Nephron (organoid): ENCODE measurements around the gene ASB13.
A peak's percentile ranks its signal among the peaks of the same experiment; 100 is the strongest.

Experiments used
- H3K27ac Mint-ChIP-seq, 3 experiments: 2 replicates each; pipeline ENCODE4 v1.8.0; 2020; ENCODE audit warnings: mixed read lengths in 3 of 3, mild to moderate bottlenecking in 2 of 3, moderate library complexity in 1 of 3
- H3K27me3 Mint-ChIP-seq: 2 replicates; pipeline ENCODE4 v1.8.0; 2021; ENCODE audit warnings: low read depth, mild to moderate bottlenecking, moderate library complexity, mixed read lengths
- H3K36me3 Mint-ChIP-seq: 2 replicates; pipeline ENCODE4 v1.8.0; 2020; ENCODE audit warnings: low read depth, mixed read lengths
- H3K4me1 Mint-ChIP-seq: 2 replicates; pipeline ENCODE4 v1.8.0; 2020; ENCODE audit warnings: mixed read lengths
- H3K4me3 Mint-ChIP-seq, 3 experiments: 2 replicates each; pipeline ENCODE4 v1.8.0; 2020; ENCODE audit warnings: mild to moderate bottlenecking in 3 of 3, mixed read lengths in 3 of 3, moderate library complexity in 2 of 3
- H3K9me3 Mint-ChIP-seq: 2 replicates; pipeline ENCODE4 v1.8.0; 2020; ENCODE audit warnings: mixed read lengths
- TF ChIP-seq, protein P1 (sequence below), 3 experiments: fragments of 200-600 bp; sonication (generic); IDR thresholded peaks; one replicate each; pipeline ENCODE4 v1.5.0; 2021; ENCODE audit warnings: antibody characterized with exemption in 3 of 3; ENCODE audit not compliant: unreplicated experiment in 3 of 3

The ASB13 gene

GRCh38 chr10:5592070-5592469, 74.3 kb downstream of the ASB13 start:
- Mint-ChIP-seq H3K4me1 (peaks cover 86% of the 10 kb centered on the region), H3K4me3 (no peak overlapping the region), H3K27ac (peak overlapping the region; percentile 61 to 92 (median 83)), H3K9me3 (peaks cover 2% of the 10 kb centered on the region), H3K27me3 (peaks cover 6% of the 10 kb centered on the region), H3K36me3 (no peaks in the 10 kb centered on the region)
- TF ChIP-seq, protein P1, sequence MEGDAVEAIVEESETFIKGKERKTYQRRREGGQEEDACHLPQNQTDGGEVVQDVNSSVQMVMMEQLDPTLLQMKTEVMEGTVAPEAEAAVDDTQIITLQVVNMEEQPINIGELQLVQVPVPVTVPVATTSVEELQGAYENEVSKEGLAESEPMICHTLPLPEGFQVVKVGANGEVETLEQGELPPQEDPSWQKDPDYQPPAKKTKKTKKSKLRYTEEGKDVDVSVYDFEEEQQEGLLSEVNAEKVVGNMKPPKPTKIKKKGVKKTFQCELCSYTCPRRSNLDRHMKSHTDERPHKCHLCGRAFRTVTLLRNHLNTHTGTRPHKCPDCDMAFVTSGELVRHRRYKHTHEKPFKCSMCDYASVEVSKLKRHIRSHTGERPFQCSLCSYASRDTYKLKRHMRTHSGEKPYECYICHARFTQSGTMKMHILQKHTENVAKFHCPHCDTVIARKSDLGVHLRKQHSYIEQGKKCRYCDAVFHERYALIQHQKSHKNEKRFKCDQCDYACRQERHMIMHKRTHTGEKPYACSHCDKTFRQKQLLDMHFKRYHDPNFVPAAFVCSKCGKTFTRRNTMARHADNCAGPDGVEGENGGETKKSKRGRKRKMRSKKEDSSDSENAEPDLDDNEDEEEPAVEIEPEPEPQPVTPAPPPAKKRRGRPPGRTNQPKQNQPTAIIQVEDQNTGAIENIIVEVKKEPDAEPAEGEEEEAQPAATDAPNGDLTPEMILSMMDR (IDR thresholded peaks at IDR 0.05; ENCODE audit: unreplicated experiment in 3 of 3) = no peak

- Mint-ChIP-seq H3K36me3 (no peaks in the 10 kb centered on the region), H3K27ac (peak overlapping the region; percentile 61 to 83 (median 68)), H3K4me1 (peaks cover 89% of the 10 kb centered on the region), H3K27me3 (peaks cover 6% of the 10 kb centered on the region), H3K4me3 (no peak overlapping the region), H3K9me3 (peaks cover 2% of the 10 kb centered on the region)
- TF ChIP-seq, protein P1 (IDR thresholded peaks at IDR 0.05; ENCODE audit: unreplicated experiment in 3 of 3) = no peak
Measured at GRCh38 chr10:5591336-5591824, 75.0 kb downstream of the ASB13 start.

DNA sequence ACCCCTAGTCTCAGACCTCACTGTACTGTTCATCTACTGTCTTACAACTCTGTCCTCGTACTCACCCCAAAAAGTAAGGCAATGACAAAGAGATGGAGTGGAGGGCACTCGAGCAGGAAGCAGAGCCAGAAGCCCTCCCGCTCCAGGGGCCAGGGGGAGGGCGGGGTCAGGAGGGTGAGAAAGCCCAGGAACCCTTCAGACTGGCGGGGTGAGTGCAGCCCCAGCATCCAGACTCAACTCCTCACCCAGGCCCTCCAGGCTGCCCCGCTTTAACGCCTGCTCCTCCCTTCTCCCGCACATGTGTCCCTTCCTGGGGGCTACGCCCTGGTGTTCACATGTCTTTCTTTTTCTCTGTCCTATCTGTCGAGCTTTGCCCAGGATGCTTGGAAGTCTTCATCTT, 75.6 kb downstream of the ASB13 start:
- peaks cover 89% of the 10 kb centered on the region for H3K4me1 Mint-ChIP-seq
- H3K9me3 Mint-ChIP-seq = peaks cover 2% of the 10 kb centered on the region
- H3K27ac Mint-ChIP-seq = peak overlapping the region; percentile 19 to 73 (median 23)
- H3K36me3 Mint-ChIP-seq = no peaks in the 10 kb centered on the region
- no peak overlapping the region for H3K4me3 Mint-ChIP-seq
- TF ChIP-seq, protein P1 (IDR thresholded peaks at IDR 0.05; ENCODE audit: unreplicated experiment in 3 of 3) = no peak
- peaks cover 7% of the 10 kb centered on the region for H3K27me3 Mint-ChIP-seq

DNA sequence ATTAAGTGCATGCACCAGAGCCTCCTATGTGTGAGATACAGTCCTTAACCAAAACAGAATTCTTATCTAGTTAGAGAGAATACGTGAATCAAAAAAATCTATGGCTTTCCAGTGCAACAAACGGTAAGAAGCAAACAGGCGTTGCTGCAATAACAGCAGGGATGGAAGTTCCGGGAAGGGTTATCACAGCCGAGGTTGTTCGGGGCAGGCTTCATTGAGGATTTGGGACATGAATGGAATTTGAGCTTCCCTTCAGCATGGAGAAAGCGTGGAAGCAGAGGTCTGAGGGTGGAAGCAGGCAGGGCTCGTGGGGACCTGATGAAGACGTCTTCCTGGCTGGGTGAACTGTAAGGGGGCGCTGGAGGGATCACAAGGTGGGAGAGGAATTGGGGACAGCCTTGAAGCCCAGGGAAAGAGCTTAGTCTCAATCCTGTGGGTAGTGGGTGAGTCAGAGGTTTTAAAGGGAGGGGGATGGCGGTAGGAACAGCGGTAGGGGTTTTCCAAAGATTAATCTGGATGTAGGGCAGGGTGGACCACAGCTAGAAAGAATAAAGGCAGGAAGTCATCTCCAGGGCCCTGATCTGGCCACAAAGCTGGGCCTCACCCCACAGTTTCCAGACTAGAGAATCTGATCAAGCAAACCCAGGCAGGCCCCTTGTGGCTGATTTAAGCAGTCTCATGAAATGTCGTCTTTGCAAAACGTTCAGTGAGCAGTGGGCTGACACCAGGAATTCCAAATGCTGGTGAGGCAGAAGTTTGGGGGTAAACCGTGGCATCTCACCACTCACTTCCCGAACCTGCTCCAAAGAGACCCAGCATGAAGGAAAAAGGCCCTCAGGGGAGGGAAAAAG, 76.5 kb downstream of the ASB13 start:
- TF ChIP-seq, protein P1 (IDR thresholded peaks at IDR 0.05; ENCODE audit: unreplicated experiment in 3 of 3) = peak in 2 of 3 experiments; percentile 28 to 29
- H3K27ac Mint-ChIP-seq = peak overlapping the region; percentile 40 to 59 (median 56)
- no peak overlapping the region for H3K4me3 Mint-ChIP-seq
- peaks cover 11% of the 10 kb centered on the region for H3K27me3 Mint-ChIP-seq
- no peaks in the 10 kb centered on the region for H3K36me3 Mint-ChIP-seq
- peaks cover 85% of the 10 kb centered on the region for H3K4me1 Mint-ChIP-seq
- H3K9me3 Mint-ChIP-seq = peaks cover 2% of the 10 kb centered on the region

DNA sequence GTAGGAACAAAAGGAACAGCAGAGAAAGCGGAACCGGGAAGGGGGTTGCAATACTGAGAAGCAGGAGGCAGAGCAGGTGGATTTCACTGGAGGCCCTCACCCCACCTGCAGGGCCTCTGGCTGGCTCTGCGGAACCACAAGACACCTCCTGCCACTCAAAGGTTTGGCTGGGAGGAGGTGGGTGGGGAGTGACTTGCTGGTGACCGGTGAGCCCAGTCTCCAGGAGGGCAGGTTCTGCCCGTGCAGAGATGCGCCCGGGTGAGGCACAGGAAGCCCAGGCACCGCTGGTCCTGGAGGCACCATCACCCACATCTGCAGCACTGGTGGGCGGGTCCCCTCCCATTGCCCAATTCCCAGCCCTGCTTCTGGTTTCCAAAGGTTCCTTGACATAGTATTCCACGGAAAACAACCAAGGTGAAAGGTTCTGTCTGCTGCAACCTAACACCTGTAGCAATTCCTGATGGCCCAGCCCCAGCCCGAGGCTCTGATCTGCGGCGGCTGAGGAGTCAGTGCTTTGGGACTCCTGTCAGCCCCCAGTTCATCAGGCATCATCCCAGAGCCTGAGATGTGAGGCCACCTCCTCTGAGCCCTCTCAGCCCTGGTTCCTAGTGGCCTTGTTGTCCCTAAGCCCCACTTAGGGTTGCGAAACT, 77.3 kb downstream of the ASB13 start:
- H3K9me3 Mint-ChIP-seq = peaks cover 2% of the 10 kb centered on the region
- peak overlapping the region; percentile 40 to 61 (median 56) for H3K27ac Mint-ChIP-seq
- peaks cover 79% of the 10 kb centered on the region for H3K4me1 Mint-ChIP-seq
- H3K36me3 Mint-ChIP-seq = no peaks in the 10 kb centered on the region
- H3K27me3 Mint-ChIP-seq = peaks cover 11% of the 10 kb centered on the region
- H3K4me3 Mint-ChIP-seq = peak overlapping the region in 1 of 3 experiments; percentile 15
- TF ChIP-seq, protein P1 (IDR thresholded peaks at IDR 0.05; ENCODE audit: unreplicated experiment in 3 of 3) = no peak
